ENCODE data around the gene ERN1. TPM values are rescaled to one million over a fixed set of nuclear protein-coding genes. Genes with fewer than 3 reads are reported as not detected.

Gene ERN1
- total RNA-seq, 1 experiment from 2014 or later = 7.3 TPM

DNA sequence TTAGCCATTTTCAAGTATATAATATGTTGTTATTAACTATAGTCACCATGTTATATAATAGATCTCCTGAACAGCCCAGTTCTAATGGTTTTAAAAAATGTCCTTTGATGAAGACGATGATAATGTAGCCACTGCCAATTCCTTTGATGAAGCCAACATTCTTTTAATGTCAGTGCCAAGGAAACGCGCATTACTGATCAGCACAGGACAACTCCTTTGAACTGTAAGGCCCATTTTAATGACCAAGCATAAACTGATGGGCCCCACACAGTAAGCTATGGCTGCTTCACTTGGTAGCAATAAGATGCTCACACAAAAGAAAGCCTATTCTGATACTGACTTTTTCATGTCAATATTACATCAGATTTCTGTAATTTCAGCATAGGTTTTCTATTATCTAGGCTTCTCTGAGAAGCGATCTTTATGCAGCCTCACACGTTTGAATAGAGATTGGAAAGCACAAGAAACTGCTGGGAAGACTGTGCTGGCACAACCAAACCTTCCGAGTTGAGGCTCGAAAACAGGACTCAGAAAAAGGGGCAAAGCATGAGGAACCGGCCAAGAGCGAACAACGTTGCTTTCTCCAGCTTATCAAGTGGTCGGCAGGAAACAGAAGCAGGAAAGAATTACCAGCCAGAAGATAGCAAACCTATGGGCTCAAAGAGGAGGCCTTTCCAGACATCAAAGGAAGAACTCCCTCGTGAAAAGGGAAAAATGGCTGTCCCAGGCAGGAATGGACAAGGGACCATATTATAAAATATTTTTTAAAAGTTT is 19.4 kb downstream of the ERN1 start:
- no peak for DNase-seq (ENCODE audit: low spot score)

DNA sequence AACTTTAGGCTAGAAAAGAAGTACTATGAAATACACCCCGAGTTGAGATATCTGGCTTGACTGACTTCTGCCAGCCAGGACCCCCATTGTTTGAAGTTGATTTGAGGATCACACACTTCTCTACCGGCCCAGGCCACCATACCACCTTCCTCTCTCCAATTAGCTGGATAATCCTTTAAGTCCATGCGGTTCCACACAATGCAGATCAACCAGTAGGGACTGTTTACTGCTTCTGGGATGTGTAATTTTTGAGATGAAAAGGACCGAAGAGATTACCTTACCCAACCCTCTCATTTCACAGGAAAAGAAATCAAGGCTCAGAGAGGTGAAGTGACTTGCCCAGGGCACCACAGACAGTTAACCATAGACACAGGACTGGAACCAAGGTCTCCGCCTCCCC is 20.5 kb downstream of the ERN1 start:
- DNase-seq (ENCODE audit: low spot score) = no peak

DNA sequence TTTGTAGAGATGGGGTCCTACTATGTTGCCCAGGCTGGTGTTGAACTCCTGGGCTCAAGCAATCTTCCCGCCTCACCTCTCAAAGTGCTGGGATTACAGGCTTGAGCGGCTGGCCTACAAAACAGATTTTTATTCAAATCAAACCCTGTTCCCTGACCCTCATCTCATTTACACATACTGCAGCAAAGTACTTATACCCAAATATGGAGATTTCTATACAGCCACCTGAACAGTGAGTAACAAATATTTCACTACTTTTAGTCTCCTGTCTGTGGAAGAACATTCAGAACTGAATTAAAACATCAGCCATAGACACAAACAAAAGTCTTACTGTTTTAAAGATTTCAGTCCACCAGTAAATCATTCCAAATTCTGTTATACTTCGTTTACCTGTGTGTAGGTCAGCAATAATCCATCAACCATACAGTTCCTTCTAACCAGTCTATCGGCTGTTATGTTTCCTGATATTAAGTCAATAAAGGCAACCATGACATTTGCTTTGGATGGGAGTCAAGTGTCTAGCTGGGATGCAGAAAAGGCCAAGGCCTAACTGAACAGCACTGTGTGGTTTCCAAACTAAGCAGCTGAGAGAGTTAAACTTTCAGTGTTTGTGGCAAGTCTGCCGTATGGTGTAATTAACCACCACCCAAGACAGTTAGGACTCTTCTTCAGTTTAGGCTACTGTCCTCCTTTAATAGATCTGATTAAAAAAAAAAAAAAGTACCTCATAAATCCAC is 22.3 kb downstream of the ERN1 start:
- no peak for DNase-seq (ENCODE audit: low spot score)

DNA sequence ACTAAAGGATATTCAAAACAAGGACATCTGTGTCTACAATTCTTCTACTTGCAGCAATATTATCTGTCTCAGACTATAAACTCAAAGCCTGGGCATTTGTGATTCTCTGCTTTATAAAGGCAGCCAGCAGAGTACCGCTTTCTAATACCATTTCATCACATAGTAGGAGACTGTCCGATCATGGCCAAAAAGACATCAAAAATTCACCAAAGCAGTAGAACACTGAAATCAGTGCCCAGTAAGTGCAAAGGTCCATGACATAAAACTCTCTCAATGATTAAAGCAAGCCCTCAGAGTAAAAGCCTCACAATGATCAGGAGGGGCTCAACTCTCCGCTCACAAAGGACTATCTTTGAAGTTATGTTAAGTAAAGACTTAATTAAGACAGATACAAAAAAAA is 23.0 kb downstream of the ERN1 start:
- no peak for DNase-seq (ENCODE audit: low spot score)

DNA sequence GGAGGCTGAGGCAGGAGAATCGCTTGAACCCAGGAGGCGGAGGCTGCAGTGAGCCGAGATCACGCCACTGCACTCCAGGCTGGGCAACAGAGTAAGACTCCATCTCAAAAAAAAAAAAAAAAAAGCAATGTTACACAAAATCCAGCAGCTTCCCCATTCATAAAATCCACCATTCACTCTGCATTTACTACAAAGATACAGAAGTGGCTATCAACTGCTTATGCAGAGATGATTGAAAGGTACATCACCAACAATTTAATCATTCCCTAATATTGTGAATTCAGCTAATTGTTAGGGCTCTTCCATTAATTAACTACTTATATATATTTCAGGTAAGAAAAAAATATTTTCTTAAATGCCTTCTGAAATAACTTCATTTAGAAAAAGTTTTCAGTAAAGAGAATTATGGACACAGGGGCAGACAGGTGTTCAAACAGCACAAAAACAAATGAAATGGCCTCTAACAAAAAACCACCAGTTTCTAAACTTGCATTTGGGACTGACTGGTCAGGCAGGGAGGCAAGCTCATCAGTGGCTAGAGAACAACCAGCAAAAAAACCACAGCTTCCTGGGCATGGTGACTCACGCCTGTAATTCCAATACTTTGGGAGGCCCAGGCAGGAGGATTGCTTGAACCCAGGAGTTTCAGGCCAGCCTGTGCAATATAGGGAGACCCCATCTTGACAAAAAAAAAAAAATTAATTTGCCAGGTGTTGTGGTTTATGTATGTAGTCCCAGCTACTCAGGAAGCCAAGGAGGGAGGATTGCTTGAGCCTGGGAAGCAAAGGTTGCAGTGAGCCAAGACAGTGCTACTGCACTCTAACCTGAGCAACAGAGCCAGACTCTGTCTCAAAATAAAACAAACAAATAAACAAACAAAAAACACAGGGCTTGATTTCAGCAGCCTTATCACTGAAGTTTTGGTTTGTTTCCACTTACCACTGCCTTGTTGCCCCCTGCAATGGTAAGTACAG is 26.3 kb downstream of the ERN1 start:
- DNase-seq (ENCODE audit: low spot score) = no peak

DNA sequence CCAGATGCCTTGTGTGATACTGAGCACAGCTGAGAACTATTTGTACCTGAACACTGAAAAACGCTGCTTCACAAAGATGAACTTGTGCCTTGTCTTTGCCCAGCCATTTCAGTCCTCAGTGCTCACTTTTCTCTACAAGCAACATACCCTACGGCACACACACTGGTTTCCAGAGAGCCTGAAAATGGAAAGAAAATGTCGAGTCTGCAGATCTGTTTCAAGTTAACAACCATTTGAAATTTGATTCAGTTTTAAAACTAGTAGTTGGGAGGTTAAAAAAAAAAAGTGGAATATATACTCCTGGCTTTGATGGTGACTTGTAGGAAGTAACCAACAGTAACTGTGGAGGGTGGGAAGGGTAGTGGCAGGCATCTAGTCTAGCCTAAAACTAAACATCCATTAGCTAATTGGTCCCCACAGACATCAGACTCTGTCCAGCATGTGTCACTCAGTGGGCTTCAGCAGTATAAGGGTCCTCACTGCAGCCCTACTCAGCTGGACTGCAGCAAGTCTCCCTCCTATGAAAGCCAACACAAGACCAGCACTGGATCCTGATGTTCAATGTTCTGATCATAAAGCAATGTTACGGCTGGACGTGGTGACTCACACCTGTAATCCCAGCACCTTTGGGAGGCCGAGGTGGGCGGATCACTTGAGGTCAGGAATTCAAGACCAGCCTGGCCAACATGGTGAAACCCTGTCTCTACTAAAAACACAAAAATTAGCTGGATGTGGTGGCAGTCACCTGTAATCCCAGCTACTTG is 27.1 kb downstream of the ERN1 start:
- DNase-seq (ENCODE audit: low spot score) = no peak

DNA sequence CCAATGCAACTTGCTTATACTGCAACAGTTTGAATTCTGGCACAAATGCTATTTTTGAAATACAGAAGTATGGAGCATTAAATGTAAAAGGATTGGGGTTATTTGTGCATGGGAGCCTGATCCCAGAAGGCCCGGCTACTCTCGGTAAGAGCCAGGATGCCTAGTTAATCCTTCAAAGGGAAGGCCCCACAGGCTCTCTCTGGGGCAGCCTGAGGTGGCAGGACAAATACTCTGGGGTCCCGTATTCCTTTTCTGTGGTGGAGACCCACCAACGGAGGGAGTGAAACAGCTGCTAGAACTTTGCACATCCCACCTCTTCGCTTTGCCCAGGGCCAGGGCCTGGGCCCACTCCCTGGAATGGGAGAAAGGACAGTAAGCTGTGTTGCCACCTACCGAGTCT is 30.4 kb downstream of the ERN1 start:
- DNase-seq (ENCODE audit: low spot score) = no peak

DNA sequence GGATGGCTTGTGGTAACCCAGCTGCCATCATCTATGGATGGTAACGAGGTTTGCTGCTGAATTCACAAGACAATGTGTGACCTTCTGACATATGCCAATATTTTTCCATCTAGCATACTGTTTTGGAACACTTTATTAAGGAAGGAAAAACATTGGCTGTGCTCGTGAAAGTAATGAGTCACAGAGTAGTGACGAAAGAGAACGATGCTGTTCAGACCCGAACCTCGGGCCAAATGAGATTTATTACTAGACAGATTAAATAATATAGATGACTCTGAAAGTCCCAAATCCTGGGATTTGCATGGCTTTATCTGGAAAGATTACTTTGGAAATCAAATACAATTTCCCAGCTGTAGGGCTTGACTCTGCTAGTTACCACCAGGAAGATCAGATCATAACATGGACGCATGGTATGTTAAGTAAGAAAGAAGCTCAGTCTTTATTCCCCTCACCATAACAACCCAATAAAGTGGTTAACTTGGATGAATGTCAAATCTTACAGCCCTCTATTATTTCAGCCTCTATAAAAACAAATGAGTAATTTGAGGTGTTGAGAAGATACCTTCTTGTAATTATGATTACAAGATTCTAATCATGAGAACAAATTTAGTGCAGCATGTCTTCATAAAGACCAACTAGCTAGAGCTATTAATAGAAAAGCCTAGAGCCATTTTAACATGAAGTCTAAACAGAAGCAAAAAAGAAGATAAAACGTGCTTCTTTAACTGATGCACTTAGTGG is 32.6 kb downstream of the ERN1 start:
- DNase-seq (ENCODE audit: low spot score) = no peak

DNA sequence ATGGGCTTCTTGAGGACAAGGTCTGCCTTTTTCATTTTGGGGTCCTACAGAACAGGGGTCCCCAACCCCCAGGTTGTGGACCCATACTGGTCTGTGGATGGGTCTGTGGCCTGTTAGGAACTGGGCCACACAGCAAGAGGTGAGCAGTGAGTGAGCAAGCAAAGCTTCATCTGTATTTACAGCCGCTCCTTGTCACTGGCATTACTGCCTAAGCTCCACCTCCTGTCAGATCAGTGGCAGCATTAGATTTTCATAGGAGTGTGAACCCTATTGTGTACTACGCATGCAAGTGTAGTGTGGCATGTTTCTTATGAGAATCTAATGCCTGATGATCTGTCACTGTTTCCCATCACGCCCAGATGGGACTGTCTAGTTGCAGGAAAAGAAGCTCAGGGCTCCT is 33.9 kb downstream of the ERN1 start:
- no peak for DNase-seq (ENCODE audit: low spot score)

DNA sequence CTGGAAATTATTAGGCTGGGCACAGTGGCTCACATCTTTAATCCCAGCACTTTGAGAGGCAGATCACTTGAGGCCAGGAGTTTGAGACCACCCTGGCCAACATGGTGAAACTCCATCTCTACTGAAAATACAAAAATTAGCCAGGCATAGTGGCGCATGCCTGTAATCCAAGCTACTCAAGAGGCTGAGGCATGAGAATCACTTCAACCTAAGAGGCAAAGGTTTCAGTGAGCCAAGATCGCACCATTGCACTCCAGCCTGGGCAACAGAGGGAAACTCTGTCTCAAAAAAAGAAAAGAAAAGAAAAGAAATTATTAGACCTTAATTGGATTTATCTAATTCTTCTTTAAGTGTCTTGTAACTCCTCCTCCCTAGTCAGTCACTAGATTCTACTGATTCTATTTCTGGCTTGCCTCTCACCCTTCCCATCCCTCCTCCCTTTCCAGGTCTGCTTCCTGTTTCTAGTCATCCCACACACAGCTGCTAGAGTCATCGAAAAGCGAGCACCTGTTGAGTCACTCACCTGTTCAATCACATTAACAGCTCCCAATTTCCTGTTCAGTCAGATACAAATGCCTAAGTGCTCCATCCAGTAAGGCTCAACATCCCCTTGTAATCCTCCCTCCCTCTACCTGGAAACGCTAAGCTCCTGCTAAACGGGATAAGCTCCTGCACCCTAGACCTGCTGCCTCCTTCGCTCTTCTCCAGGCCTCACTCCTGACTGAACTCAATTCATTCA is 34.6 kb downstream of the ERN1 start:
- DNase-seq (ENCODE audit: low spot score) = peak; percentile 66

DNA sequence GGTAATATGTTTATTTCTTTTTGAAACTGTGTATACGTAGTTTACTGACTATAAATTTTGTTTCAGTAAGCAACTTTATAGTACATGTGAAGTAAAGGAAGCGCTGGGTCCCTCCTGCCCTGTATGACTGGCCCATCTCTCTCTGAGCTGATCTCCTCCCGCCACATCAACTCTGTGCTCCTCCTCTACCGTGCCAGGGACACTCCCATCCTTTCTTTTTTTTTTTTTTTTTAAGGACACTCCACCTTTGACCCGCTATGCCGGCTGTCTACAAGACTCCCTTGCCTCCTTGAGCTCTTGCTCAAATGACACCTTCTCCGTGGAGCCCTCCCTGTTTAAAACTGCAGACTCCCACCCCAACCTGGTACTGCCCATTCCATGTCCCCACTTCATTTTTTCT is 35.5 kb downstream of the ERN1 start:
- no peak for DNase-seq (ENCODE audit: low spot score)

DNA sequence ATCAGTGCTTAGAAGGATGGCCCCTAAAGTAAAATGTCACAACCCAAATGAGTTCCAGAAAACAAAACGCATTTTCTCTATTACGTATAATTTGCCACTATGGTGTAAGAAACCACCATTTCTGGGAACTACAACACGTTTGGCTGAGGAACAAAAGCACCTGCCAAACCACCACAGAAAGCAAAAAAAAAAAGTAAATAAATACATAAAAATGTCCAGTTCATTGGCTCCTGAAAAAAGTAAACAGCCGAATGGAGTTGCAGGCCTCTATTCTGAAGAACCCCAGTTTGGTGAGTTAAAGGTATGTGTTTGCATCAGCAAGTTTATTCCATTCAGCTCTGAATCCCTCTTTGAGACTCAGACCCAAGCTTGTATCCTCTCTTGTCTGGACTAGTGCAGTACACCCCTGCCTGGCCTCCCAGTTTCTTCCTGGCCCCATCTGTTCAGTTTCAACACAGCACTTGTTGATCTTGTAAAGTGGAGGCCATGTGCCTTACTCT is 36.9 kb downstream of the ERN1 start:
- no peak for DNase-seq (ENCODE audit: low spot score)

DNA sequence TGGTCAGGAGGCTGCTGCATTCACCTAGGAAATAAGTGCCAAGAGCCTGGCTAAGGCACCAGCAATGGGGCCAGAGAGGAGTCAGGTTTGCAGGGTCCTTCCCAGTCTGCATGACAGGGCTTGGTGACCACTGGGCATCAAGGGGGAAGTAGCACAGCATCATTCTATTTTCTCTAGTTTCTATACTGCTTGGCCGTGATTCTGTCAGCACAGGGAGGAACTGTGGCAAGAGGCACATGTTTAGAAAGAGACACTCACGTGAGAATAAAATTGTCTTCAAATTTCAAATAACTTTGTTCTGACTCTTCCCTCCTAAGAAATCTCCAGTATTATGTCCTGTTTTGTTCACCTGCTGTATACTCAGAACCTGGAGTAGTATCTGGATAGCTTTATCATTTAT is 37.8 kb downstream of the ERN1 start:
- no peak for DNase-seq (ENCODE audit: low spot score)

DNA sequence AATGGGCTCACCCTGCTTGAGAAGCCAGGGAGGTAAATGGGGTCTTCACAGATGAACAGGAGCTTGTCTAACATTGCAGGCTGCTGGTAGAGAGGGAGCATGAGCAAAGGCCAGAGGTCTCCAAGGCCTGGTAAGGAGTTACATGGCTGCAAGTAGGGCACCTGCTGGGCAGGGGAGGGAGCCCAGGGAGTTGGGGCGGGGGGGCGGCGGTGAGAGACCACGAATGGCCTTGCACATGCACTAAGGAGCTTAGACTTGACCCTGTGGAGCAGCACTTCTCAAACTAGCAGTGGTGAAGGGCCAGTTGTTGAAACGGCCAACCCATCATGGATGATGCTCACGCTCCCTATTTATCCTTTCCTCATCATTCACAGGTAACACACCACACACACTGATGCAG is 38.4 kb downstream of the ERN1 start:
- DNase-seq (ENCODE audit: low spot score) = no peak

DNA sequence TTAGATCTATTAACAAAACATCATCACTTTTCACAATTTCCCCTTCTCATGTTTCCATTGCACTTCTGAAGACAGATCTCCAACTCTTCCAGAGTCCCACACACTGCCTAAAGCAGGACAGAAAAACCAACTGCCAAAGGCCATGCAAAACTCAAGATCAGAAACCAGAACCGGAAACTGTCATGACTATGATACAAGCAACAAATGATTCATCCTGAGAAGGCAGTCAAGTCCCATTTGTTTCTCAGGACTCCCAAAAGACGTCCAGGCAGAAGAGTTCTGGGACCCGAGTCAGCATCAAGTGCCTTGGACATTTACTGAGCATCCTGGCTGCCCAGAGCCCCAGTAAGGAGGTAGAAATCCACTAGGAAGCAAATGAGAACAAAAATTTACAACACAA is 38.8 kb downstream of the ERN1 start:
- DNase-seq (ENCODE audit: low spot score) = no peak

DNA sequence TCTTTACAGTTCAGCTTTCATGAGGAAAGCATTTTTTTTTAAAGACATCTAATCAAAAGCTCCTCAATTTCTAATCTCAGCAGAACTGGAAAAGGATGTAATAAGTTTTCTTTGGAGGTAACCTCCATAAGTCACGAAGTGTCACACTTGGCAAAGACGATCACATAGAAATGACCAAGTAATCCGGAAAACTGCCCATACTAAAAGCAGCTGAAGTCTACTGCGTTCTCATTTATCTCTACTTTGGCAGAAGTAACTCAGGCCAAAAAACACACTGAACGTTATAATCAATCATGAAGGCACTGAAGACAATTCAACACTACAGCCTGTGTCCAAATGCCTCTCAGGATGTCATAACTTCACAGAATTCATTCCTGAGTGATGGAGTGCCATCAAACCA is 39.8 kb downstream of the ERN1 start:
- DNase-seq (ENCODE audit: low spot score) = no peak

DNA sequence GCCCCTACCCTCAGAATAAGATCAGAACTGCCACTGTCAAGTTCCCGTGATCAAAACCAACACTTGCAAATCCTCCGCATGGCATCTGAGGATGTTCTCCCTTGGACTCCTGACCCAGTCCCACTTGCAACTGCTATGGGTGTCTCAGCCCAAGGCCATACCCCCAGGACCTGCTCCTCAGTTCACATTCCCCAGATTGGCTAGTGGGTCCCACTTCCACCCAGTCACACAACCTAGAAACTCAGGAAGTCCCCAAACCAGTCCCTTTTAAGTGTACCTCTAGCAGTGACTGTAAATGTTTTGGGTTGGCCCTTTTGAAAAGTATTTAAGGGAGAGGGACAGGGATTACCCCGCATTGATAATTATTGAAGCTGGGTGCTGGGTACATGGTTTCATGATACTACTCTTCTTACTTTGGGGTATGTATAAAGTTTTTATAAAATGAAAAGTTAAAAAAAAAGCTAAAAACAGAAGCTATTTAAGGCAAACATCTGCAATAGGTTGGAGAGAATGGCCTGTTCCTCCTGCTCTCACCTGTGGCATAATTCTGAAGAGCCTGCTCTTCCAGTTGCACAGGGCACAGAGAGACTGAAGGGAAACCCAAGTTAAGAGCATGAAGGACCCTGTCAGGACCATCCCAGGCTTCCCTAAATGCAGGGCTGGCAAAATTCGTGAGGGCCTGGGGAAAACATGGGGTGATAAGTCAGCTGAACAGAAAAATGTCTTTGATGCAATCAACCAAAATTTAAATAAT is 42.5 kb downstream of the ERN1 start:
- no peak for DNase-seq (ENCODE audit: low spot score)

DNA sequence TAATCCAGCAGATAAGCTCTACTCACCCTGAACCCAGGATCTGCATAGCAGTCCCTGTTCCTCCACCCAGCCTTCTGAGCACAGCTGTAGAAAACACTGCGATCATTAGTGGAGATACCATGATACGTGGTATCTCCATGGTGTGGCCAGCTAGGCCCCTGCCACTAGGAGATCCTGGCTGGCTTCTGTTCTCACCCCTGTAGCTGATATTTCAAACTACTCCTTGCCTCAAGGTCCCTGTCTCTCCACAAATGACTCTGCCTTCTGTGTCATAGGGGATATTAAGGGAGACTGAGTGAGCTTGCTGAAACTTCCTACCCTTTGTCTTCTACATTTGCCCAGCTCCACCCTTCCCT is 44.3 kb downstream of the ERN1 start:
- no peak for DNase-seq (ENCODE audit: low spot score)
